Heart left ventricle (tissue), 13 donors: Measurements from ENCODE around the gene FOXP1.

Experiments used
- CTCF ChIP-seq, 12 donors: fragments of 200-600 bp; sonication (generic) in 4 of 12; IDR thresholded peaks; one replicate each; pipeline versions ENCODE4 v1.5.0 to v1.8.0; 2018 to 2022; ENCODE audit warnings: antibody characterized with exemption in 12 of 12, mild to moderate bottlenecking in 5 of 12
- POLR2A ChIP-seq, 2 donors: fragments of 450-650 bp; IDR thresholded peaks; one replicate each; pipeline ENCODE4 v1.6.1; 2017; ENCODE audit warnings: antibody characterized with exemption in 2 of 2, mild to moderate bottlenecking in 2 of 2, moderate library complexity in 2 of 2
- donor health status: ischemic (EF 13 %, LVEDD 7.1; RV severe dilation, severe dysfunction).
- donor health status: DM: no; HTN: yes; CAD: no.
- donor health status: DM: no; HTN: no; CAD: no.
- donor health status: ischemic (EF 25% LVEDD 6.9; RV normal size, moderate dysfunction).
- donor health status: ischemic (EF 25% LVEDD 5.7; RV mildly dilated, moderate dysfunction).
- donor health status: ischemic (EF 35%, LVEDD 5.7; RV mildly dilated, moderate dysfunction).
- donor health status: nonischemic (EF 11% LVEDD 7.7; RV severe dilation, severe dysfunction).
- donor health status: DM: yes; HTN: yes; CAD: no.
- donor health status: PGD.
- donor health status: ischemic (EF 29% LVEDD 5.4; RV normal size, mild dysfunction).
- donor health status: nonischemic (EF 23%, LVEDD 6.1; RV moderate dilation, normal function).

- TF ChIP-seq CTCF (IDR thresholded peaks at IDR 0.05) (no peak), POLR2A (IDR thresholded peaks at IDR 0.05) (no peak)
These were observed 558.5 kb downstream of the FOXP1 start for GRCh38 chr3:71025010-71025409.
